ENCODE measurements around the gene LMBRD2.

LMBRD2 gene

GRCh38 chr5:36181774-36182173, 30.1 kb upstream of the LMBRD2 start:
- ChIA-PET CTCF (no interaction called here), POLR2A (no interaction called here)
- no peak for DNase-seq (ENCODE audit: low read depth, low spot score)
- no peak overlapping the region for H3K4me3 ChIP-seq (ENCODE audit: low read depth, low read length)
- TF ChIP-seq CTCF (IDR thresholded peaks at IDR 0.05; ENCODE audit: insufficient read depth, low read length, missing control alignments), result no peak

GRCh38 chr5:36180556-36181350, 29.1 kb upstream of the LMBRD2 start:
- no peak for DNase-seq (ENCODE audit: low read depth, low spot score)
- no peak for TF ChIP-seq CTCF (IDR thresholded peaks at IDR 0.05; ENCODE audit: insufficient read depth, low read length, missing control alignments)
- ChIA-PET CTCF (interaction anchor here (0.9 to 3.5 kb wide), 3 partner anchors 61 to 218 kb away, joined by 3 to 32 read pairs (median 5); partner anchors contain the start of gene NADK2), POLR2A (no interaction called here)
- no peak overlapping the region for H3K4me3 ChIP-seq (ENCODE audit: low read depth, low read length)

- no peak for TF ChIP-seq CTCF (IDR thresholded peaks at IDR 0.05; ENCODE audit: insufficient read depth, low read length, missing control alignments)
- ChIA-PET POLR2A (no interaction called here), CTCF (interaction anchor here (0.9 to 3.5 kb wide), 4 partner anchors 19 to 219 kb away, joined by 3 to 32 read pairs (median 10); partner anchors contain the start of gene NADK2)
- no peak for DNase-seq (ENCODE audit: low read depth, low spot score)
- H3K4me3 ChIP-seq (ENCODE audit: low read depth, low read length), result no peak overlapping the region
These were observed 28.3 kb upstream of the LMBRD2 start for GRCh38 chr5:36179950-36180349.

- no peak for TF ChIP-seq CTCF (IDR thresholded peaks at IDR 0.05; ENCODE audit: insufficient read depth, low read length, missing control alignments)
- ChIA-PET CTCF (interaction anchor here (0.7 to 3.6 kb wide), 37 partner anchors 9 to 523 kb away, joined by 3 to 47 read pairs (median 6); partner anchors contain the start of genes NADK2 and RANBP3L), POLR2A (no interaction called here)
- H3K4me3 ChIP-seq (ENCODE audit: low read depth, low read length), result no peak overlapping the region
- no peak for DNase-seq (ENCODE audit: low read depth, low spot score)
These were observed 26.8 kb upstream of the LMBRD2 start for GRCh38 chr5:36178524-36178890.

- DNase-seq (ENCODE audit: low read depth, low spot score), result no peak
- no peak overlapping the region for H3K4me3 ChIP-seq (ENCODE audit: low read depth, low read length)
- POLR2A ChIA-PET, result no interaction called here
- peak; percentile 33 for TF ChIP-seq CTCF (IDR thresholded peaks at IDR 0.05; ENCODE audit: insufficient read depth, low read length, missing control alignments)
- CTCF ChIA-PET, result interaction anchor here (0.6 to 3.6 kb wide), 45 partner anchors 9 to 523 kb away, joined by 3 to 47 read pairs (median 5); partner anchors contain the start of genes NADK2 and RANBP3L
These were observed 26.2 kb upstream of the LMBRD2 start for GRCh38 chr5:36177715-36178523.

GRCh38 chr5:36177154-36177553, 25.5 kb upstream of the LMBRD2 start:
- ChIA-PET POLR2A (no interaction called here), CTCF (interaction anchor here (0.6 to 3.6 kb wide), 27 partner anchors 9 to 524 kb away, joined by 3 to 47 read pairs (median 4); partner anchors contain the start of gene NADK2)
- TF ChIP-seq CTCF (IDR thresholded peaks at IDR 0.05; ENCODE audit: insufficient read depth, low read length, missing control alignments), result no peak
- H3K4me3 ChIP-seq (ENCODE audit: low read depth, low read length), result no peak overlapping the region
- DNase-seq (ENCODE audit: low read depth, low spot score), result no peak
